Cardiac muscle cell (in vitro differentiated cells and primary cell): ENCODE measurements around the gene PARP1. TPM values are rescaled to one million over a fixed set of nuclear protein-coding genes. Genes with fewer than 3 reads are reported as not detected.

Experiments
- DNase-seq, 2 donors: peaks; one replicate each; pipeline versions ENCODE4 v3.0.0 to v3.0.0-alpha.2; 2010 to 2017; ENCODE audit warnings: low read depth in 1 of 2, low spot score in 1 of 2
- H3K27ac ChIP-seq: fragments of 200-600 bp; sonication (generic); 2 replicates; pipeline ENCODE4 v1.5.1; 2016
- H3K27me3 ChIP-seq: fragments of 200-600 bp; sonication (generic); 2 replicates; pipeline ENCODE4 v1.6.0; 2016; ENCODE audit warnings: control low read depth
- H3K36me3 ChIP-seq: fragments of 200-600 bp; sonication (generic); 2 replicates; pipeline ENCODE4 v1.5.1; 2016; ENCODE audit warnings: control low read depth
- H3K4me1 ChIP-seq: fragments of 200-600 bp; sonication (generic); 2 replicates; pipeline ENCODE4 v1.8.1; 2017; ENCODE audit warnings: low read depth, mild to moderate bottlenecking, mixed run types
- H3K4me3 ChIP-seq: fragments of 200-600 bp; sonication (generic); 2 replicates; pipeline ENCODE4 v1.5.1; 2016; ENCODE audit warnings: mild to moderate bottlenecking
- H3K9me3 ChIP-seq: fragments of 200-600 bp; sonication (generic); 2 replicates; pipeline ENCODE4 v1.5.1; 2017; ENCODE audit warnings: low read depth, mild to moderate bottlenecking, control low read depth
- polyA plus RNA-seq: library from polyadenylated mRNA; unstranded; fragments of >200 nt; fragmentation: Nextera tagmentation; extraction: Ambion mirVana; gene quantifications from 2 replicates; pipeline ENCODE4 v1.2.1, GENCODE V29; 2016
- total RNA-seq: library from RNA; depleted of rRNA; stranded (reverse); fragments of >200 nt; gene quantifications from 2 replicates; pipeline ENCODE4 v1.2.3, GENCODE V29; 2016
- TF ChIP-seq, protein P1 (sequence below): IDR thresholded peaks from 2 replicates; pipeline ENCODE4 v1.5.1; 2012; ENCODE audit warnings: low read depth, mild to moderate bottlenecking, low read length

Gene PARP1
- total and polyA plus RNA-seq, 2 experiments from 2014 or later, result 192 to 373 TPM

DNA sequence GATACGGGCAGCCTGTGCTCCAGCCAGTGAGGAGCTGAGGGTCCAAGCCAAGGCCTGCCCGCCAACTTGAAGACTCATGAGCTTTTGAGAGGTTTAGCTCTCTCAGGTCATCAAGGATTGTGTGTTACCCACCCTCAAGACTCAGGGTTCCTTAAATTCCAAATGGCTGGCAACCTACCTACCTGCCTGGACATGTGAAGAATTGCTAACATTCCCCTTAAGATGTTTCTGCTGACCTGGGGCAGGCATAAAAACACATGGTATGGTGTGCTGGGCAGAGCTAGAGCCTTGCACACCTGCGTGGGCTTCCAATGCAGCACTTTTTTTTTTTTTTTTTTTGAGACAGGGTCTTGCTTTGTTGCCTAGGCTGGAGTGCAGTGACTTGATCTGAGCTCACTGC is 17.2 kb downstream of the PARP1 start:
- no peak for DNase-seq
- Histone ChIP-seq H3K4me3 (no peak overlapping the region), H3K27ac (no peak overlapping the region), H3K9me3 (no peaks in the 10 kb centered on the region), H3K27me3 (no peaks in the 10 kb centered on the region), H3K36me3 (peaks cover 68% of the 10 kb centered on the region), H3K4me1 (no peaks in the 10 kb centered on the region)
- TF ChIP-seq, protein P1, sequence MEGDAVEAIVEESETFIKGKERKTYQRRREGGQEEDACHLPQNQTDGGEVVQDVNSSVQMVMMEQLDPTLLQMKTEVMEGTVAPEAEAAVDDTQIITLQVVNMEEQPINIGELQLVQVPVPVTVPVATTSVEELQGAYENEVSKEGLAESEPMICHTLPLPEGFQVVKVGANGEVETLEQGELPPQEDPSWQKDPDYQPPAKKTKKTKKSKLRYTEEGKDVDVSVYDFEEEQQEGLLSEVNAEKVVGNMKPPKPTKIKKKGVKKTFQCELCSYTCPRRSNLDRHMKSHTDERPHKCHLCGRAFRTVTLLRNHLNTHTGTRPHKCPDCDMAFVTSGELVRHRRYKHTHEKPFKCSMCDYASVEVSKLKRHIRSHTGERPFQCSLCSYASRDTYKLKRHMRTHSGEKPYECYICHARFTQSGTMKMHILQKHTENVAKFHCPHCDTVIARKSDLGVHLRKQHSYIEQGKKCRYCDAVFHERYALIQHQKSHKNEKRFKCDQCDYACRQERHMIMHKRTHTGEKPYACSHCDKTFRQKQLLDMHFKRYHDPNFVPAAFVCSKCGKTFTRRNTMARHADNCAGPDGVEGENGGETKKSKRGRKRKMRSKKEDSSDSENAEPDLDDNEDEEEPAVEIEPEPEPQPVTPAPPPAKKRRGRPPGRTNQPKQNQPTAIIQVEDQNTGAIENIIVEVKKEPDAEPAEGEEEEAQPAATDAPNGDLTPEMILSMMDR, result no peak

DNA sequence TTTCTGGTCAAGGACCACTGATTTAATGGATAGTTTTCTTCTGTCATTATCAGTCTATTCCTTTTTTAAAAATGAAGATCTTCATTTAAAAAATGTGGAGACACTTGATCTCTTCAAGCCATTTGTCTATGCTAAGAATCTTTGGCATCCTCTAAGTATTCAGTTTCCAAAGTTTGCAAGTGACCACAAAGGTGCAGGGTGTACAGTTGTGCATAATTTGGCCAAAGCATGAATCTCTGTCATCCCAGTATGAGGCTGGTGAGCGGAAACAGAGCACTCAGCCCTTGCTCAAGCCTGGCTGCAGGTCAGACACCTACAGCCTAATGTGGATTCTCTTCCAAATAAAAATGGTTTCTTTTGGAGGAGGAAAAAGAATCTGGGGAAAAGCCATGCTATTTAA is 19.8 kb downstream of the PARP1 start:
- Histone ChIP-seq H3K9me3 (no peaks in the 10 kb centered on the region), H3K4me3 (no peak overlapping the region), H3K4me1 (no peaks in the 10 kb centered on the region), H3K36me3 (peaks cover 81% of the 10 kb centered on the region), H3K27me3 (no peaks in the 10 kb centered on the region), H3K27ac (no peak overlapping the region)
- DNase-seq, result no peak
- TF ChIP-seq, protein P1, result no peak

DNA sequence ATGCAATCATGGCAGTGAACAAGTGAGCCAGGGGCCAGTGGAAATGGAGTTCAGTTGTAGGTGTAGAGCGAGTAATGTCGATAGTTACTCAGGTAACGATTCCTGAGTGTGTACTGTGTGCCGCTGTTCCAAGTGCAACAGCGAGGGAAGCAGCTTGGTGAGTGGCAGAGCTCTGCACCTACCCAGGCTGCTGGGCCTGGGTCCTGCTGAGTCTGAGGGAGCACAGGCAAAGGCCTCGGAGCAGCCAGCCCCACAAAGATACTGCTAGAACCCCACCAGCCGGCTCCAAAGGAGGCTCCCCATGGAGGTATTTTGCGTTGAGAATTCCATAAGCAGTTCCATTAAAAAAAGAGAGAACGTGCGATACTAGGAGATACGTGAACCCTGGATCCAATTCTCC is 23.2 kb downstream of the PARP1 start:
- Histone ChIP-seq H3K4me1 (no peaks in the 10 kb centered on the region), H3K4me3 (no peak overlapping the region), H3K9me3 (no peaks in the 10 kb centered on the region), H3K27me3 (no peaks in the 10 kb centered on the region), H3K27ac (no peak overlapping the region), H3K36me3 (peaks cover 95% of the 10 kb centered on the region)
- TF ChIP-seq, protein P1, result no peak
- DNase-seq, result no peak

DNA sequence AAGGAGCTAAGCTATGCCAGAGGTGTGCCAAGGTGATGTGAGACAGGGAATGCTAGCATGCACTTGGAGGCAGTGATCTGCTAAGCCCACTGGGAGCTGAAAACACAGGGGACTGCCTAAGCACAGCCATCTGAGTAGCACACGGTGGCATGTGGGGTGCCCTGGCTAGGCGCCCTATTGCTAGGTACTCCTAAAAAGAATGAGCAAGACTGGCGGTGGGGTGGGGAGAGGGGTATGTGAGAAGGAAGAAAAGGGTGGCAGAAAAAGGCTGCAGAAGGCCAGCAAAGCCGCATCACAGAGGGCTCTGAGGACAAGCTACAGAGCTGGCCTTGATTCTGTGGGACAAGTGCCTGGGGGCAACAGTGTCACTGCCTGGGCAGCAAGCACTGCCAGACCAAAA is 23.9 kb downstream of the PARP1 start:
- peaks cover 94% of the 10 kb centered on the region for H3K36me3 ChIP-seq
- TF ChIP-seq, protein P1, result no peak
- DNase-seq, result no peak

DNA sequence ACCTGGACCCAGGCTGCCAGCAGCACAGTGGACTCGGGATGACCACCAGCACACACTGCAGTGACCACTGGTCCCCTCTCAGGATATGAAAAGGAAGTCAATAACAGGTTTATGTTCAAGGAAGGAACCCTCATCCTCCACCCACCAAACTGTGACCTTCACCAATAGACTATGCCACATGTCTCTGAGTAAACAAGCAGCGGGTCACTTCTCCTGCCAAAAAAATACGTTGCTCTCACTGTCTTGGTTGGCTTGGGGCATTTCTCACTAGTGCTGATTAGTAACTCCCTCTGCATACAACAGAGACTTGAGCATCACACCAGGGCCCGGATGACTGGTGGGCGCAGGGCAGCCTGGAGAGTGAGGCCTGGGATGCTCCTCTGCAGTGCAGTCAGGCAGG is 25.9 kb downstream of the PARP1 start:
- Histone ChIP-seq H3K27ac (no peak overlapping the region), H3K9me3 (no peaks in the 10 kb centered on the region), H3K4me1 (no peaks in the 10 kb centered on the region), H3K4me3 (no peak overlapping the region), H3K27me3 (no peaks in the 10 kb centered on the region), H3K36me3 (peaks cover 96% of the 10 kb centered on the region)
- no peak for DNase-seq
- TF ChIP-seq, protein P1, result no peak

More for the DNA sequence above, 23.9 kb downstream of the PARP1 start:
- Histone ChIP-seq H3K27me3 (no peaks in the 10 kb centered on the region), H3K4me1 (no peaks in the 10 kb centered on the region), H3K9me3 (no peaks in the 10 kb centered on the region), H3K4me3 (no peak overlapping the region), H3K27ac (no peak overlapping the region)
